GM20000 (cell line): ENCODE measurements around the gene MIA3.
"Not testable (repeated sequence)": the region's sequence is repeated elsewhere in the genome, so short reads cannot be mapped to it uniquely, and the experiment has no call there.

Experiments
- DNase-seq: peaks from one replicate; pipeline ENCODE4 v3.0.0; 2012; ENCODE audit warnings: low spot score
- TF ChIP-seq, protein P1 (sequence below): IDR thresholded peaks from 2 replicates; pipeline ENCODE4 v1.5.1; 2012; ENCODE audit warnings: mild to moderate bottlenecking, control low read depth; ENCODE audit errors: extremely low read depth, missing control alignments

Gene MIA3

GRCh38 chr1:222654849-222655248 lies 37.0 kb downstream of the MIA3 start:
- TF ChIP-seq, protein P1, sequence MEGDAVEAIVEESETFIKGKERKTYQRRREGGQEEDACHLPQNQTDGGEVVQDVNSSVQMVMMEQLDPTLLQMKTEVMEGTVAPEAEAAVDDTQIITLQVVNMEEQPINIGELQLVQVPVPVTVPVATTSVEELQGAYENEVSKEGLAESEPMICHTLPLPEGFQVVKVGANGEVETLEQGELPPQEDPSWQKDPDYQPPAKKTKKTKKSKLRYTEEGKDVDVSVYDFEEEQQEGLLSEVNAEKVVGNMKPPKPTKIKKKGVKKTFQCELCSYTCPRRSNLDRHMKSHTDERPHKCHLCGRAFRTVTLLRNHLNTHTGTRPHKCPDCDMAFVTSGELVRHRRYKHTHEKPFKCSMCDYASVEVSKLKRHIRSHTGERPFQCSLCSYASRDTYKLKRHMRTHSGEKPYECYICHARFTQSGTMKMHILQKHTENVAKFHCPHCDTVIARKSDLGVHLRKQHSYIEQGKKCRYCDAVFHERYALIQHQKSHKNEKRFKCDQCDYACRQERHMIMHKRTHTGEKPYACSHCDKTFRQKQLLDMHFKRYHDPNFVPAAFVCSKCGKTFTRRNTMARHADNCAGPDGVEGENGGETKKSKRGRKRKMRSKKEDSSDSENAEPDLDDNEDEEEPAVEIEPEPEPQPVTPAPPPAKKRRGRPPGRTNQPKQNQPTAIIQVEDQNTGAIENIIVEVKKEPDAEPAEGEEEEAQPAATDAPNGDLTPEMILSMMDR: no peak
- DNase-seq: peak; percentile 66

DNA sequence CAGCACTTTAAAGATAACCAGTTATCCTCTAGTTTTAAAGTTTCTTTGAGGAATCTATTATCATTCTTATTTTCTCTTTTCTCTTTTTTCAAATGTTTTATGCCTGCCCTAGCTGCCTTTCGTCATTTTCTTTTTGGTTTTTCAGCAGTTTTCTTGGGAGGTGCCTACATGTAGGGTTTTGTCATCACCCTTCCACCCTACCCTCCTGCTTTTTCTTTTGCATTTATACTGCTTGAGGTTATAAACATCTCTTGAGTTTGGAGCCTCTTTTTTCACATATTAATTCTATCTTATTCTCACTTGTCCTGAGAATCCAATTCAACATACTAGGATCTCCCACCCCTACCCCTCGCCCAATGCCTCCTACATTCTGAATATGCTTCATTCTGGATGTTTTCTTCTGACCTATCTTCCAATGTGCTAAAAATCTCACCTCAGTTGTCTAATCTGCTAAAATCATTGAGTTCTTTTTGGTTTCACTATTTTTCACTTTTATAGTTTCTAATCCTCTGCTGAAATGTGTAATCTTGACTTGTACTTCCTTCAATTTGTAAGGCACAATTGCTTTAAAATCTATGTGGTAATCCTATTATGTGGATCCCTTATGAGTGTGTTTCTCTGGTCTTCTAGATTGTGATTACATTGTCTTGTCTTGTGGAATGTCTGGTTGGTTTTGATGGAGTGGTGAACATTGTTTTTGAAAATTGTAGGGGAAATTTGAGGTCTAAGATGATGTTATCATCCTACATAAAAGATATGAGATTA lies 38.7 kb downstream of the MIA3 start:
- TF ChIP-seq, protein P1: no peak
- no peak for DNase-seq

DNA sequence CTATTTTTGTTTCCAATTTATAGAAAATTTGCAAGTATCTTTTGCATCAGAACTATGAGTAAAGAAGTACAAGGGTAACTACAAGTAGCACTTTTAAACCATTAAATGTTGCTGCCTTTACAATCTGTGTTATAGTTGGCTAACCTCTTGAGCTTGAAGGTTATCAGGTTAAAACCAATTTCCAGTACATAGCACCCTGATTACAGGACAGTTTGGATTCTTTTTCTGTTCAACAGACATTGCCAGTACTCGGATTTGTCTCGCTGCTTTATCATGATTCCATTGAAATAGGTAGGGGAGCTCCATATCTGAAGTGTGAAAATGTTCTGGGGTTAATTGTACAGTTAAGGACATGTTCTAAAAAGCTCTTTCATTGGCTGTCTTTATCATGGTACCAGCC lies 40.0 kb downstream of the MIA3 start:
- TF ChIP-seq, protein P1: no peak
- DNase-seq: no peak

DNA sequence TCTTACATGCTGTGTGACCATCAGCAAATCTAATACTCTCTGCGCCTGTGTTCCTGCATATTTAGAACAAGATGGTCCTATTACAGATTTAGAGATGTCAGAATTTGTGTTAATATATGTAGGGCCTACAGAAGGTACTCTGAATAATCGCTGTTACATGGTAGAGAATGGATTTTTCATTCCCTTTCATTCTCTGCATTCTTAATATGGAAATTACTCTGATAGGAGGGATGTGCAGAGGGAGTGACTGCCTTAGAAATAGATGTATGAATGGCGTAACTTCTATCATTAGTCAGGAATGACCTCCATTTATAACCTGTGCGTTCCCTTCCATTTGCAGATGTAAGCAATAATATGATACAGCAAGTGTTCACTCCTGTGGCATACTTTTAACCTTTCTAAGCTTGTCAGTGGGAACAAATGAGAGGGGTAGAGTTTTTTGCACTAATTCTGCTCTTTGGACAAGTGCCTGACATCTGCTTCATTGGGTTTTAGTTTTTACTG lies 45.6 kb downstream of the MIA3 start:
- TF ChIP-seq, protein P1: no peak
- no peak for DNase-seq

- no peak for DNase-seq
- TF ChIP-seq, protein P1: no peak
These were observed 48.1 kb downstream of the MIA3 start for GRCh38 chr1:222665964-222666363.

GRCh38 chr1:222668184-222668583 lies 50.3 kb downstream of the MIA3 start:
- not testable (repeated sequence) for DNase-seq

DNA sequence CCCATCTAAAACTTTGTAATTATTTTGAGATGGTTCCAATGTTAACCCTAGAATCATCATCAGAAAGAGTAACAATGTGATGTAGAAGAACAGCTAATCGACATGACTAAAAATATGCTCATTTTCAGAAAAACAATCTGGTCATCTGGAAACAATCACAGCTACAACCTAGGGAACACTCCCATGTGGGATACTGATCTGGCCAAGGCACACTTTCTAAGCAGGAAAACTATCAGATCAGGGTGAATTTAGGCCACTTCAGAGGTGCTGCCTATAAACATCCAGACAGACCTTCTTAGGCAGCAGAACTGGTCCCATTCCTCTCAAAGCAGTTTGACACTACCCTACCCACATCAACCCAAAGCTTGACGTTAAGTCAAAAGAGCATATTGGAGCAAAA lies 51.2 kb downstream of the MIA3 start:
- DNase-seq: not testable (repeated sequence)

- DNase-seq: no peak
- TF ChIP-seq, protein P1: no peak
These were observed 52.2 kb downstream of the MIA3 start for GRCh38 chr1:222670110-222670509.
